Lower leg skin (tissue), 4 donors: Measurements from ENCODE around the gene SHISA7. TPM values are rescaled to one million over a fixed set of nuclear protein-coding genes. Genes with fewer than 3 reads are reported as not detected.

Source experiments
- DNase-seq, 2 donors: peaks; one replicate each; pipeline ENCODE4 v3.0.0-alpha.2; 2019; ENCODE audit warnings: low spot score in 2 of 2
- H3K4me3 ChIP-seq: fragments of 200-600 bp; sonication (generic); 2 replicates; pipeline ENCODE4 v1.5.1; 2017; ENCODE audit warnings: mild to moderate bottlenecking, low read depth; ENCODE audit not compliant: poor library complexity, severe bottlenecking
- CTCF ChIP-seq, 3 donors: fragments of 450-650 bp; IDR thresholded peaks; one replicate each; pipeline ENCODE4 v1.5.1; 2016; ENCODE audit warnings: antibody characterized with exemption in 3 of 3, mild to moderate bottlenecking in 3 of 3, moderate library complexity in 2 of 3
- POLR2A ChIP-seq, 2 donors: fragments of 450-650 bp; IDR thresholded peaks; one replicate each; pipeline ENCODE4 v1.6.1; 2016 to 2017; ENCODE audit warnings: antibody characterized with exemption in 2 of 2, mild to moderate bottlenecking in 1 of 2, moderate library complexity in 1 of 2
- WGBS, 2 donors: methylation state at CpG; one replicate each; pipeline ENCODE4 v1.1.5; 2018; 5-methylcytosine and 5-hydroxymethylcytosine counted together
- intact Hi-C: fragments of 100-400 bp; cut with DNase I; formaldehyde crosslinking; loops from one replicate; pipeline ENCODE4 v1.15.0; 2023; ENCODE audit warnings: low total_unique reads
- total RNA-seq, 4 donors: library from RNA; depleted of rRNA; stranded (reverse); fragments of >200 nt; gene quantifications; one replicate each; pipeline ENCODE4 v1.1.0, GENCODE V29; 2016

Gene SHISA7
- total RNA-seq, 4 donors from 2014 or later: 0.10 TPM; not detected in 3

DNA sequence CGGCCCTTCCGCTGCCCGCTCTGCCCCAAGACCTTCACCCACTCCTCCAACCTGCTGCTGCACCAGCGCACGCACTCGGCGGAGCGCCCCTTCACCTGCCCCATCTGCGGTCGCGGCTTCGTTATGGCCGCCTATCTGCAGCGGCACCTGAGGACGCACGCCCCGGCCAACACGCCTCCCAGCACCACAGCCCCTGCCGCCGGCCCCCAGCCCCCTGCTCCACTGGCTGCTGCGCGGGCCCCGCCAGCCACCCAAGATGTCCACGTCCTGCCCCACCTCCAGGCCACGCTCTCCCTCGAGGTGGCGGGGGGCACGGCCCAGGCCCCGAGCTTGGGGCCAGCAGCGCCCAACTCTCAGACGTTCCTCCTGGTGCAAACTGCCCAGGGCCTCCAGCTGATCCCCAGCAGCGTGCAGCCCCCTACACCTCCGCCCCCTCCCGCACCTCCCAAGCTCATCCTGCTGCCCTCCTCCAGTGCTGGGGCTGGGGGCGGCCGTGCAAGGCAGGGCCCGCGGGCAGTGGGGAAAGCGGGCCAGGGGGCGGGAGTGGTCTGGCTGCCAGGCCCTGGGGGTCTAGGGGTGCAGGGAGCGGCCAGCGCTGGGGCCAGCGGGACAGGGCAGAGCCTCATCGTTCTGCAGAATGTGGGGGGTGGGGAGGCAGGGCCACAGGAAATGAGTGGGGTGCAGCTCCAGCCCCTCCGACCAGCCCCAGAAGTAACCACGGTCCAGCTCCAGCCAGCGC lies 40.0 kb upstream of the SHISA7 start:
- intact Hi-C loops: no loop called here

DNA sequence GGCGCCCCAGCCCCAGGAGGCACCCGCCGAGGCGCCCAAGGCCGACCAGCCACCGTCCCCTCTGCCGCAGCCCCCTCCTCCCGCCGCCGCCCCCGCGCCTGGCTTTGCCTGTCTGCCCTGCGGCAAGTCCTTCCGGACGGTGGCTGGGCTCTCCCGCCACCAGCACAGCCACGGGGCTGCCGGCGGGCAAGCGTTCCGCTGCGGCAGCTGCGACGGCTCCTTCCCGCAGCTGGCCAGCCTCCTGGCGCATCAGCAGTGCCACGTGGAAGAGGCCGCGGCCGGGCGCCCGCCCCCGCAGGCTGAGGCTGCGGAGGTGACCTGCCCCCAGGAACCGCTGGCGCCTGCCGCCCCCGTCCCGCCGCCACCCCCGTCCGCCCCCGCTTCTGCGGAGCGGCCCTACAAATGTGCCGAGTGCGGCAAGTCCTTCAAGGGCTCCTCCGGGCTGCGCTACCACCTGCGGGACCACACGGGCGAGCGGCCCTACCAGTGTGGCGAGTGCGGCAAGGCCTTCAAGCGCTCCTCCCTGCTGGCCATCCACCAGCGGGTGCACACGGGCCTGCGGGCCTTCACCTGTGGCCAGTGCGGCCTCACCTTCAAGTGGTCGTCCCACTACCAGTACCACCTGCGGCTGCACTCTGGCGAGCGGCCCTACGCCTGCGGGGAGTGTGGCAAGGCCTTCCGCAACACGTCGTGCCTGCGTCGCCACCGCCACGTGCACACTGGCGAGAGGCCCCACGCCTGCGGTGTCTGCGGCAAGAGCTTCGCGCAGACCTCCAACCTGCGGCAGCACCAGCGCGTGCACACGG lies 39.3 kb upstream of the SHISA7 start:
- WGBS, 2 donors: 92 to 93% methylated on average over 28 to 35 of the region's 83 CpGs
- H3K4me3 ChIP-seq: no peak overlapping the region
- no peak for TF ChIP-seq CTCF (IDR thresholded peaks at IDR 0.05)
- TF ChIP-seq POLR2A (IDR thresholded peaks at IDR 0.05): no peak
- DNase-seq: no peak
- intact Hi-C loops: no loop called here

More for the DNA sequence above, 40.0 kb upstream of the SHISA7 start:
- H3K4me3 ChIP-seq: no peak overlapping the region
- TF ChIP-seq POLR2A (IDR thresholded peaks at IDR 0.05) (no peak), CTCF (IDR thresholded peaks at IDR 0.05) (no peak)
- WGBS, 2 donors: 91 to 92% methylated on average over 41 to 43 of the region's 47 CpGs
- DNase-seq: no peak

DNA sequence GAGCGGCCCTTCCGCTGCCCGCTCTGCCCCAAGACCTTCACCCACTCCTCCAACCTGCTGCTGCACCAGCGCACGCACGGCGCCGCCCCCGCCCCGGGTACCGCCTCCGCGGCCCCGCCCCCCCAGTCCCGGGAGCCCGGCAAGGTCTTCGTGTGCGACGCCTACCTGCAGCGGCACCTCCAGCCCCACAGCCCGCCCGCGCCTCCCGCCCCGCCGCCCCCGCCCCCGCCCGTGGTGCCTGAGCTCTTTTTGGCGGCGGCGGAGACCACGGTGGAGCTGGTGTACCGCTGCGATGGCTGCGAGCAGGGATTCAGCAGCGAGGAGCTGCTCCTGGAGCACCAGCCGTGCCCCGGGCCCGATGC lies 38.7 kb upstream of the SHISA7 start:
- WGBS, 2 donors: 77 to 88% methylated on average over 3 to 23 of the region's 40 CpGs
- H3K4me3 ChIP-seq: no peak overlapping the region
- TF ChIP-seq CTCF (IDR thresholded peaks at IDR 0.05) (no peak), POLR2A (IDR thresholded peaks at IDR 0.05) (no peak)
- no peak for DNase-seq
- intact Hi-C loops: no loop called here

DNA sequence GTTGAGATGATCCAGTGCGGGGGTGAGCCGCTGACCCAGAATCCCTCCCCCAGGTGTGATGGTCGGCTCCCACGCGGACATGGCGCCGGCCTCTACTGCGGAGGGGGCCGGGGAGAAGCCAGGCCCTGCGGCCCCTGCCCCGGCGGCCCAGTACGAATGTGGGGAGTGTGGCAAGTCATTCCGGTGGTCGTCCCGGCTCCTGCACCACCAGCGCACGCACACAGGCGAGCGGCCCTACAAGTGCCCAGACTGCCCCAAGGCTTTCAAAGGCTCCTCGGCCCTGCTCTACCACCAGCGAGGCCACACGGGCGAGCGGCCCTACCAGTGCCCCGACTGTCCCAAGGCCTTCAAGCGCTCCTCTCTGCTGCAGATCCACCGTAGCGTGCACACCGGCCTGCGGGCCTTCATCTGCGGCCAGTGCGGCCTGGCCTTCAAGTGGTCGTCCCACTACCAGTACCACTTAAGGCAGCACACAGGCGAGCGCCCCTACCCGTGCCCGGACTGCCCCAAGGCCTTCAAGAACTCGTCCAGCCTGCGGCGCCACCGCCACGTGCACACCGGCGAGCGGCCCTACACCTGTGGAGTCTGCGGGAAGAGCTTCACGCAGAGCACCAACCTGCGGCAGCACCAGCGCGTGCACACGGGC lies 38.2 kb upstream of the SHISA7 start:
- intact Hi-C loops: no loop called here
- DNase-seq: no peak
- TF ChIP-seq POLR2A (IDR thresholded peaks at IDR 0.05) (no peak), CTCF (IDR thresholded peaks at IDR 0.05) (no peak)
- no peak overlapping the region for H3K4me3 ChIP-seq
- WGBS, 2 donors: 94 to 95% methylated on average over 27 to 41 of the region's 52 CpGs

DNA sequence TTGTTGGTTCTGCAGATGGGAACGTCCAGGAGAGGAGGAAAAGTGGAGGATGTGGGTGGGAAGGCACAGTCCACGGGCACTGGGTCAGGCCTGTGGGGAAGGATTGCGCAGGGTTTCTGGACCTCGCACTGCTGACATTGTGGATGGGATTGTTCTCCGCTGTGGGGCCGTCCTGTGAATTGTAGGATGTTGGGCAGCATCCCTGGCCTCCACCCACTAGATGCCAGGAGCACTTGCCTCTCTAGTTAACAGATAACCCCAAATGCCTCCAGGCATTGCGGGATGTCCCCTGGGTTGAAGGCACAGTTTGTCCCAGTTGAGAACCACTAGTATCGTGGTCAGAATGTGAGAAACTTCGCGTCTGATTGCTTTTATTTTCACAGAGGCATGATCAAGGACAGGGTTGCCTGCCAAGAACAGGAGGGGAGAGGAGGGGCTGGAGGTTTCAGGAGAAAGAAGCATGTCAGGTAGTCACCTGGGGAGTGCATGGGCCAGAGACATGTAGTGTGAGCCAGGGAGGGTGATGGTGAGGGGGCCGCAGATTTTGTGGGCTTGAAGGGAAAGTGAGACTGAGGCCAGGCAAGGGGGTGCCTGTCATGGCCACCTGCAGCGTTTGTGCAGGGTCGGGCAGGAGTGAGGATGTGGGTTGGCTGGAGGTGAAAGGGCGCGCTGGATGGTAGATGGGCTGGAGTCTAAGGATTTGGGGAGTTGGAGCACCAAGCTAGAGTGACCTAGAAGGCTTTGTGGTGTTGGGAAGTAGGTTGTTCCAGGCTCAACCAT lies 36.5 kb upstream of the SHISA7 start:
- DNase-seq: no peak
- no peak overlapping the region for H3K4me3 ChIP-seq
- 73 to 74% methylated on average over 15 of the region's 15 CpGs for WGBS, 2 donors
- intact Hi-C loops: no loop called here
- TF ChIP-seq POLR2A (IDR thresholded peaks at IDR 0.05) (no peak), CTCF (IDR thresholded peaks at IDR 0.05) (no peak)
